ENCODE data around the gene IPCEF1.

DNA sequence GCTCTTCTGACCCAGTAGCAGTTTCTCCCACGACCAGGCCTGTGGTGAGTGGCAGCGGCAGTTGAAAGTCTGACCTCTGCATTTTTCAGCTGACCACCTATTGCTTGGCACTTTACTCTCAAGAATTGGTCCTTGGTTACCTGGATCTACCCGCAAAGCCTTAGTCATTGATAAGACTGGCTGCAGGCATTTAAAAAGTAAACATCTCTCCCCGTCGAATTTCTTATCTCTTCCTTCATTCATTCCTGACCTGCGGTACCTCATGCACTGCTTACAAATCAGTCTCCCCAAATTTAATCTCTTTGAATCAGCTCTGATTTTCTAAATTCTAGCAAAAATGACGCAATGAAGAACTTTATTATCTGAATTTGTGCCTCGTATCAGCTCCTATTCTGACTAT is 26.1 kb upstream of the IPCEF1 start:
- TF ChIP-seq, protein P1, sequence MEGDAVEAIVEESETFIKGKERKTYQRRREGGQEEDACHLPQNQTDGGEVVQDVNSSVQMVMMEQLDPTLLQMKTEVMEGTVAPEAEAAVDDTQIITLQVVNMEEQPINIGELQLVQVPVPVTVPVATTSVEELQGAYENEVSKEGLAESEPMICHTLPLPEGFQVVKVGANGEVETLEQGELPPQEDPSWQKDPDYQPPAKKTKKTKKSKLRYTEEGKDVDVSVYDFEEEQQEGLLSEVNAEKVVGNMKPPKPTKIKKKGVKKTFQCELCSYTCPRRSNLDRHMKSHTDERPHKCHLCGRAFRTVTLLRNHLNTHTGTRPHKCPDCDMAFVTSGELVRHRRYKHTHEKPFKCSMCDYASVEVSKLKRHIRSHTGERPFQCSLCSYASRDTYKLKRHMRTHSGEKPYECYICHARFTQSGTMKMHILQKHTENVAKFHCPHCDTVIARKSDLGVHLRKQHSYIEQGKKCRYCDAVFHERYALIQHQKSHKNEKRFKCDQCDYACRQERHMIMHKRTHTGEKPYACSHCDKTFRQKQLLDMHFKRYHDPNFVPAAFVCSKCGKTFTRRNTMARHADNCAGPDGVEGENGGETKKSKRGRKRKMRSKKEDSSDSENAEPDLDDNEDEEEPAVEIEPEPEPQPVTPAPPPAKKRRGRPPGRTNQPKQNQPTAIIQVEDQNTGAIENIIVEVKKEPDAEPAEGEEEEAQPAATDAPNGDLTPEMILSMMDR (IDR thresholded peaks at IDR 0.05), result no peak
- TF ChIP-seq POLR2A (IDR thresholded peaks at IDR 0.05), result no peak

Measured in thyroid gland (tissue), 4 donors.